Caco-2 (cell line): ENCODE data around the gene KDF1. TPM values are rescaled to one million over a fixed set of nuclear protein-coding genes. Genes with fewer than 3 reads are reported as not detected.

Experiments
- BruUV-seq: library from RNA; stranded (reverse); fragments of 400-500 nt; replicated peaks from 2 replicates; lab custom pipeline; 2021; lab: Mats Ljungman, UMichigan
- CTCF ChIA-PET: fragments of 300-600 bp; sonication (Branson Sonifier 250); formaldehyde crosslinking; loops from one replicate; lab custom pipeline; 2022; ENCODE audit warnings: antibody characterized with exemption; lab: Charles Lee
- POLR2A ChIA-PET: fragments of 300-600 bp; sonication (Branson Sonifier 250); formaldehyde crosslinking; loops from one replicate; lab custom pipeline; 2022; ENCODE audit warnings: antibody characterized with exemption; lab: Charles Lee
- DNase-seq, 2 experiments: peaks; one replicate each; pipeline versions ENCODE4 v3.0.0 to v3.0.0-alpha.2; 2020 to 2022
- H3K27me3 ChIP-seq: replicated peaks from 2 replicates; pipeline ENCODE4 v1.6.0; 2011; ENCODE audit warnings: low read length; ENCODE audit not compliant: control insufficient read depth, insufficient read depth
- H3K36me3 ChIP-seq: 2 replicates; pipeline ENCODE4 v1.5.1; 2011; ENCODE audit warnings: low read length; ENCODE audit not compliant: control insufficient read depth, insufficient read depth
- H3K4me1 ChIP-seq: fragments of 250-450 bp; sonication (Bioruptor Pico); 2 replicates; pipeline ENCODE4 v1.5.1; 2020; ENCODE audit warnings: mild to moderate bottlenecking
- H3K4me3 ChIP-seq: 2 replicates; pipeline ENCODE4 v1.5.1; 2011; ENCODE audit warnings: low read depth, mild to moderate bottlenecking, control low read depth, low read length
- H3K9me3 ChIP-seq: fragments of 250-450 bp; sonication (Bioruptor Pico); 2 replicates; pipeline ENCODE4 v1.5.1; 2020; ENCODE audit warnings: mild to moderate bottlenecking, moderate library complexity
- H3K27ac Mint-ChIP-seq: one replicate; pipeline ENCODE4 v1.8.0; 2022; ENCODE audit warnings: mixed read lengths; ENCODE audit not compliant: unreplicated experiment
- H3K27me3 Mint-ChIP-seq: one replicate; pipeline ENCODE4 v1.8.0; 2022; ENCODE audit warnings: mixed read lengths; ENCODE audit not compliant: insufficient read depth, unreplicated experiment
- H3K36me3 Mint-ChIP-seq: one replicate; pipeline ENCODE4 v1.8.0; 2022; ENCODE audit warnings: mild to moderate bottlenecking, mixed read lengths; ENCODE audit not compliant: insufficient read depth, unreplicated experiment
- H3K4me1 Mint-ChIP-seq: one replicate; pipeline ENCODE4 v1.8.0; 2022; ENCODE audit warnings: low read depth, mixed read lengths; ENCODE audit not compliant: unreplicated experiment
- H3K4me3 Mint-ChIP-seq: one replicate; pipeline ENCODE4 v1.8.0; 2022; ENCODE audit warnings: mild to moderate bottlenecking, moderate library complexity, mixed read lengths; ENCODE audit not compliant: unreplicated experiment
- H3K9me3 Mint-ChIP-seq: one replicate; pipeline ENCODE4 v1.8.0; 2022; ENCODE audit warnings: mixed read lengths; ENCODE audit not compliant: unreplicated experiment
- CTCF ChIP-seq, 2 experiments: fragments of 200-600 bp in 1 of 2; IDR thresholded peaks; 1 replicate in 1 of 2; 2 replicates in 1 of 2; pipeline versions ENCODE4 v1.5.1 to v1.8.0; 2011 to 2022; ENCODE audit warnings: antibody characterized with exemption in 1 of 2, control low read depth in 1 of 2, inconsistent platforms in 1 of 2, low read depth in 1 of 2, low read length in 1 of 2, mild to moderate bottlenecking in 1 of 2, moderate library complexity in 1 of 2; ENCODE audit not compliant: insufficient read depth in 1 of 2, severe bottlenecking in 1 of 2, unreplicated experiment in 1 of 2
- intact Hi-C: fragments of 100-400 bp; cut with micrococcal nuclease; formaldehyde crosslinking; loops from one replicate; pipeline ENCODE4 v1.10.0; 2022; ENCODE audit not compliant: unreplicated experiment
- total RNA-seq: library from RNA; stranded (reverse); gene quantifications from 2 replicates; pipeline ENCODE4 v1.2.3, GENCODE V29; 2022

KDF1 gene
- total RNA-seq, 1 experiment from 2014 or later: 14.1 TPM

- no peak overlapping the region for H3K4me3 Mint-ChIP-seq
- POLR2A ChIA-PET: no interaction called here
- H3K27me3 Mint-ChIP-seq: no peaks in the 10 kb centered on the region
- no peak overlapping the region for H3K4me3 ChIP-seq
- H3K27me3 ChIP-seq: no peaks in the 10 kb centered on the region
- H3K9me3 ChIP-seq: no peaks in the 10 kb centered on the region
- no peaks in the 10 kb centered on the region for H3K36me3 Mint-ChIP-seq
- peaks cover 37% of the 10 kb centered on the region for H3K4me1 ChIP-seq
- no peaks in the 10 kb centered on the region for H3K9me3 Mint-ChIP-seq
- H3K36me3 ChIP-seq: no peaks in the 10 kb centered on the region; the same call in 1 of the 2 replicates
- CTCF ChIA-PET: no interaction called here
- intact Hi-C loops: no loop called here
- DNase-seq: no peak
- BruUV-seq: no TSS peak
- TF ChIP-seq CTCF (IDR thresholded peaks at IDR 0.05; ENCODE audit: insufficient read depth in 1 of 2, low read depth in 1 of 2, low read length in 1 of 2, severe bottlenecking in 1 of 2, unreplicated experiment in 1 of 2): no peak
- peaks cover 15% of the 10 kb centered on the region for H3K4me1 Mint-ChIP-seq
- H3K27ac Mint-ChIP-seq: no peak overlapping the region
Observed at GRCh38 chr1:26912147-26912490, 48.1 kb downstream of the KDF1 start.

DNA sequence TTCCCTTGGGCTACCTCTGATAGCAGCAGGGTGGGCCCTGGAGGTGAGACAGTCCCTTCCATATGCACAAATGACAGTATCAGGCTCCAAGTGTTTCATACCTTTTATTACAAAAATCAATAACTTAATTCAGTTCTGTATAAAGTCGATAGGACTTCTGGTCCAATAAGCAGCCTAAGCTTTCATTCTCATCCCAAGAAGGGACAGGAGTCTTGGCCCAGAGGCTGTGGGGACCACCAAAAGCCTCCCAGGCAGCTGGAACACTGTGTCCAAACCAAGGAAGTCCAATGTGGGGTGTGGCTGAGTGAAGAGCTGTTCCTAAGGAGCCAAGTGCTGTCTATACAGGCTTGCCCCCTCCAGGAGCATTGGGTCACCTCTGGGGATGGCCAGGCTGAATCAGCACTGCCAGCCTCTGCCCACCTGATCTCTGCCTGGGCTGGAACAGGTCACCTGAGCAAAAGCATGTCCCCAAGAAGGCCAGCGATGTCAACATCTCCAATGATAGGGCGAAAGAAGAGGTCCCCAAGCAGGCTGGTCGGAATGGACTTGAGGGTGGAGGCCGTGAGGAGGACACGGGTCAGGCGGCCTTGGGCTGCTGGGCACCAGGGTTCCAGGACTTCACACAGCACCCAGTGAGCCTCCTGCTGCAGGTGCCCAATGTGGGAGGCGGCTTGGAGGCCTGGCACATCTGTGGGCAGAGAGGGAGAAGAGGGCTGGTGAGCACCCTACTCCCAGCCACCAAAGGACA lies 48.7 kb downstream of the KDF1 start:
- H3K27me3 ChIP-seq: no peaks in the 10 kb centered on the region
- no peaks in the 10 kb centered on the region for H3K9me3 Mint-ChIP-seq
- H3K36me3 Mint-ChIP-seq: no peaks in the 10 kb centered on the region
- no peaks in the 10 kb centered on the region; the same call in 1 of the 2 replicates for H3K36me3 ChIP-seq
- no peak overlapping the region for H3K4me3 Mint-ChIP-seq
- DNase-seq: no peak
- ChIA-PET CTCF (no interaction called here), POLR2A (interaction anchor here (0.8 kb wide), 1 partner anchor 11 kb away, joined by 3 read pairs; the partner anchor contains the start of gene GPATCH3)
- H3K4me3 ChIP-seq: no peak overlapping the region
- peak overlapping the region; percentile 22 for H3K27ac Mint-ChIP-seq
- BruUV-seq: no TSS peak
- H3K27me3 Mint-ChIP-seq: no peaks in the 10 kb centered on the region
- intact Hi-C loops: no loop called here
- peaks cover 15% of the 10 kb centered on the region for H3K4me1 Mint-ChIP-seq
- peaks cover 37% of the 10 kb centered on the region for H3K4me1 ChIP-seq
- TF ChIP-seq CTCF (IDR thresholded peaks at IDR 0.05; ENCODE audit: insufficient read depth in 1 of 2, low read depth in 1 of 2, low read length in 1 of 2, severe bottlenecking in 1 of 2, unreplicated experiment in 1 of 2): no peak
- H3K9me3 ChIP-seq: no peaks in the 10 kb centered on the region

DNA sequence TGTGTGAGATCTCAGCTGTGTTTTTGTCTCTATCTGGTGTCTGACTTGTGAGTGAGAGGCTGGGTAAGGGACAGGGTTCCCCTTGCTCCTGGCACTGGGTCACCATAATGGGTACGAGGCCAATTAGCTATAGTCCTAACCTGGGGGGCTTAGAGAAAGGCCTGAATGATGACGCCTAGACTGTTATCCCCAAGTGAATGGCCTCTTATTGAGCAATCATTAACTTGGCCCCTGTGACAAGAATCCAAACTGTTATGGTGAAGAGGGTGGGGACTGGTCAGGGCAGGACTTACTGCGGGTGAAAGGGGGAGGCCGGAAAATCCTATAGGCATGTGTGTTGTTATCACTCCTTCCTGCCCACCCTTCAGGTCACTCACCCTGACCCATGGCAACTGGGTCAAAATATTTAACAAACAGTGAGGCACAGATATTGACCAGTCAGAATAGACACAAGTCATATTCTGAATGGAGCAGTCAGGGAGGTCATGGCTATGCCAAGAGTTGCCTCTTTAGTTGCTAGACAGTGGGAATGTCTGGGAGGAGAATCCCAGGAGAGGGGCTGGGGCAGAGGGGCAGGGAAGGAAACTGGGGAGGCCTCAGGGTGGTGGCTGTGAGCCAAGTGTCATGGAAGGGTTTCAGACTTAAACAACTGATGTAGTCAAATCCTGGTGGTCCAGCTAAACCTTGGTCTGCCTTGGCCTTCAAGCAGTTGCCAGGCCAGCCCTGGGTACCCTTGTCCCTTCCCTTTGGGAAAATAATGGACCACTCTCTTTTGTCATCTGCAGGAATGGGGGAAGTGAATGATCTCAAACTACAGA lies 49.7 kb downstream of the KDF1 start:
- no peaks in the 10 kb centered on the region for H3K9me3 ChIP-seq
- BruUV-seq: no TSS peak
- H3K36me3 Mint-ChIP-seq: no peaks in the 10 kb centered on the region
- intact Hi-C loops: no loop called here
- no peak for DNase-seq
- H3K4me3 Mint-ChIP-seq: no peak overlapping the region
- no peaks in the 10 kb centered on the region for H3K27me3 Mint-ChIP-seq
- TF ChIP-seq CTCF (IDR thresholded peaks at IDR 0.05; ENCODE audit: insufficient read depth in 1 of 2, low read depth in 1 of 2, low read length in 1 of 2, severe bottlenecking in 1 of 2, unreplicated experiment in 1 of 2): no peak
- peaks cover 34% of the 10 kb centered on the region for H3K4me1 ChIP-seq
- ChIA-PET POLR2A (interaction anchor here (0.5 to 0.8 kb wide), 2 partner anchors 10 to 18 kb away, joined by 3 read pairs; partner anchors contain the start of gene GPATCH3), CTCF (no interaction called here)
- H3K27me3 ChIP-seq: no peaks in the 10 kb centered on the region
- H3K36me3 ChIP-seq: no peaks in the 10 kb centered on the region; the same call in 1 of the 2 replicates
- peak overlapping the region; percentile 22 for H3K27ac Mint-ChIP-seq
- H3K9me3 Mint-ChIP-seq: no peaks in the 10 kb centered on the region
- no peak overlapping the region for H3K4me3 ChIP-seq
- H3K4me1 Mint-ChIP-seq: peaks cover 15% of the 10 kb centered on the region
